GM12892 (cell line): ENCODE data around the gene SHANK2.

ENCODE experiments used
- DNase-seq: peaks from one replicate; pipeline ENCODE4 v3.0.0; 2011; ENCODE audit not compliant: insufficient read length
- FAIRE-seq: peaks from 2 replicates; lab custom pipeline; 2011; peaks lifted over from hg19 to GRCh38; lab: Jason Lieb, UNC
- POLR2A ChIP-seq: IDR thresholded peaks from 2 replicates; pipeline ENCODE4 v1.6.1; 2011; ENCODE audit warnings: low read depth, low read length, control low read depth
- POLR2AphosphoS5 ChIP-seq: IDR thresholded peaks from 2 replicates; pipeline ENCODE4 v1.6.1; 2011; ENCODE audit warnings: low read depth, low read length, control low read depth
- TAF1 ChIP-seq: IDR thresholded peaks from 2 replicates; pipeline ENCODE4 v1.6.1; 2011; ENCODE audit warnings: low read depth, mild to moderate bottlenecking, control low read depth, low read length, borderline replicate concordance

SHANK2 gene

DNA sequence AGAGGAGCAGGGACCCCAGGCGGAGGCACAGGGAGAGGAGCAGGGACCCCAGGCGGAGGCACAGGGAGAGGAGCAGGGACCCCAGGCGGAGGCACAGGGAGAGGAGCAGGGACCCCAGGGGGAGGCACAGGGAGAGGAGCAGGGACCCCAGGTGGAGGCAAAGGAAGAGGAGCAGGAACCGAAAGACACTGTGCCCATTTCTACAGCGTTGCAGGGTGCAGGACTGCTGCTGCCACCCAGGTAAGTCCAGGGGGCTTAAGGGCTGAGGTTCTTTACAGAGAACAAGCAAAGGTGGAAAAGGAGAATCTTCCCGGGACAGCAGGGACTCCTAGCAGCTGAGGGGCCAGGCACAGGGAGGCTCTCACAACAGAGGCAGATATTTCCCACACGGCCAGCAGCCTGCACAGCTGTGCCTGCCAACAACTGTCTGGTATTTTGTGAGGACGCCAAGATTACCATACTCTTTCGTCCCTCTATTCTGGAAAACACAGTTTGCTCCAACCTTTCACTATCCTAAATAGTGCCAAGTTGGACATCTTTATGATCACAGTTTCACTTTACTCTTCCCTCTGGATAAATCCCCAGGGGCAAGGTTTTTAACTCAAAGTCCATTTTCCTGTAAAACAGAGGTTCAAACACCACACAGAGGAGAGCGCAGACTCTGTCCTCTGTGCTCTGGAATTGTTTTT, 39.4 kb downstream of the SHANK2 start:
- DNase-seq (no peak), FAIRE-seq (no peak)
- TF ChIP-seq TAF1 (no peak), POLR2A (no peak), POLR2AphosphoS5 (no peak)

GRCh38 chr11:71211631-71212030, 40.7 kb downstream of the SHANK2 start:
- DNase-seq, result no peak
- no peak for TF ChIP-seq POLR2A
- no peak for TF ChIP-seq TAF1
- FAIRE-seq, result no peak

DNA sequence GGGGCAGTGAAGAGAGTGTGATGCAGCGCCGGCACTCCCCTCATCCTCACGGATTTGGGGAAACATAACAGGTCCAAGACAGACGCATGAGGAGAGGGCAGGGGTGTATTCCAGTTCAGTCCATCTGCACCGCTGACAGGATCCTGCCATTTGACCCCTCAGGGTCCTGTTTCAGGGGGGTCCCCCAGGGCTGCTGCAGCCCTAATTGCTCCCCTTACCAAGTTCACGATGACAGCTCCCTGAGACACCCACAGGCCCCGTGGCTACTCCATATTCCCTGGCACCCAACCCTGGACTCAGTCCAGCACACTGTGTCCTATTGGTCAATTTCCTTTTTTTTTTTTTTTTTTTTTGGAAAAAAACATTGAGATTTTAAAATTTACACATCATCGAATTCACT, 41.5 kb downstream of the SHANK2 start:
- TF ChIP-seq POLR2A (no peak), POLR2AphosphoS5 (no peak), TAF1 (no peak)
- DNase-seq (no peak), FAIRE-seq (no peak)

DNA sequence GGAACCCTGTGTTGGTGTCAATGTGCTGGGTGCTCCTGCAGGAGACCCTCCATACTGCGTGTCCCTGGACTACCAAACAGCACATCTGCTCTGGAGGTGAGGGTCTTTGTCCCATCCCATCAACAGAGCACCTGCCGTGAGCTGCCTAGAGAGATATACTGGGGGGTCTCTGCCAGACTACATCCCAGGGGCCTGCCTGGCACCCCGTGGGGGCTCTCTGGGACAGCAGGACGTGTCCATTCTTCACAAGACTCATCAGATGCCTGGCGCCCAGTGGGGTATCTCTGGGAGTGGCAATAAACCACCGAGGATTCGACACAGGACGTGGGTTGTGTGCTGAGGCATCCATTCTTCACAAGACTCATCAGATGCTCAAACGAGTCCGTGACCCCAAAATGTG, 42.7 kb downstream of the SHANK2 start:
- no peak for FAIRE-seq
- TF ChIP-seq TAF1 (no peak), POLR2A (no peak), POLR2AphosphoS5 (no peak)
- DNase-seq, result no peak

- FAIRE-seq, result no peak
- no peak for DNase-seq
- no peak for TF ChIP-seq TAF1
- no peak for TF ChIP-seq POLR2AphosphoS5
- TF ChIP-seq POLR2A, result no peak
Observed at GRCh38 chr11:71209181-71209580, 43.2 kb downstream of the SHANK2 start.

GRCh38 chr11:71208011-71208774, 44.2 kb downstream of the SHANK2 start:
- DNase-seq (no peak), FAIRE-seq (no peak)
- TF ChIP-seq POLR2AphosphoS5, result no peak
- TF ChIP-seq TAF1, result no peak
- no peak for TF ChIP-seq POLR2A

DNA sequence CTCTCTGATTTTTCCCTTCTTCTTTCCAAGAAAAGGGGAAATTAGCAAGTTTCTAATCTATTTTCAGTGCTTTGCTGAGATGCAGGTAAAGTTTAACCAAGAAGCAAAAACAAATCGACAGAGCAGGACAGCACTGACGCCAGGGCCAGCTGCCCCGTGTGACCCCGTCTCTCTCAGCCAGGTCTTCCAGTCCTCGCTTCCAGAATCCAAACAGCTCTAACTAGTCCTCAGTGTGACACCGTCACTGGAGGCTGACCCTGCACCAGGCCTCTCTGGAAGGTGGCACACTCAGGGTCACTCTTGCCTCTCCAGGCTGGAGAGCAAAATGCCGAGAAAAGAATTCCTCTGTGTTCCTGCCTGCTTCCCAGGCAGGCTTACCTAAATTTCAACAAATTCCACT, 44.8 kb downstream of the SHANK2 start:
- no peak for DNase-seq
- no peak for FAIRE-seq
- TF ChIP-seq TAF1 (no peak), POLR2A (no peak), POLR2AphosphoS5 (no peak)

DNA sequence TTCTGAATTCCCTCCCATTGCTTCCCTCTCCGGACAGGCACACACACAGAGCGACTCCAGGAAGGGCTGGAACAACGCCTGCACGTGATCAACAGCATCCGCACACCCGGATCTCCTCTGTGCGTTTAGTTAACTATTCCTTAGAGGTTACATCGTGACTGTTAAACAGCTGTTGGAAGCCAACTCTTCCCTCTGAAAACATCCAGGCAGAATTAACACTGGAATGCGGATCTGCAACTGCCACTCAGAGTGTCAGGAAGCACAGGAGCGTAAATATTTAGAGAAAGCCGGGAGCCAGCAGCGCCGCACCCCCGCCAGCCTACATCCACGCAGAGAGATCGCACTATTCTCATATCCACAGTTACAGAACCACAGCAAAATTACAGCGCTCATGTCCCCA, 46.2 kb downstream of the SHANK2 start:
- TF ChIP-seq POLR2AphosphoS5 (no peak), POLR2A (no peak), TAF1 (no peak)
- DNase-seq (no peak), FAIRE-seq (no peak)

- TF ChIP-seq POLR2AphosphoS5, result no peak
- no peak for TF ChIP-seq POLR2A
- TF ChIP-seq TAF1, result no peak
- DNase-seq (no peak), FAIRE-seq (no peak)
Observed at GRCh38 chr11:71204748-71205664, 47.4 kb downstream of the SHANK2 start.

- no peak for FAIRE-seq
- DNase-seq, result no peak
- TF ChIP-seq POLR2A (no peak), TAF1 (no peak), POLR2AphosphoS5 (no peak)
Observed at GRCh38 chr11:71204294-71204693, 48.1 kb downstream of the SHANK2 start.

DNA sequence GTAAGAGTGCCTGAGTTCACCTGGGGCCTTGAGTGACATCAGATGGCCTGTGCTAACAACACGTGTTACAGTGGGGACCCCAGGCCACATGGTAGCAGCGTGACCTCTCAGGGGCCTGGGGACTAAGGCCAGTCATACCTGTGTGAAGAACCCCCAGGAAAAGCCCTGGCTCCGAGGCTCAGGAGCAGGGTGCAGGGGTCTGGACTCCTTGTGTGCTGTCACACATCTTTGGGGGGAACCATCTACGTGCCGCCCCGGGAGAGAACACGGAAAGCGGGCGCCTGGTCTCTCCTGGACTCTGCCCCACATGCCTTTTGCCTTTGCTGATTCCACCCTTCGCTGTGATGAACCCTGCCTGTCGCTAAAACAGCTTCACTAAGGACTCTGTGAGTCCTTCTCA, 48.7 kb downstream of the SHANK2 start:
- TF ChIP-seq POLR2A (no peak), TAF1 (no peak), POLR2AphosphoS5 (no peak)
- FAIRE-seq (no peak), DNase-seq (no peak)
